ENCODE measurements around the gene ZACN. TPM values are rescaled to one million over a fixed set of nuclear protein-coding genes. Genes with fewer than 3 reads are reported as not detected.

The ZACN gene
- total and polyA plus RNA-seq, 2 experiments from 2014 or later, result 21.2 TPM; not detected in 1

GRCh38 chr17:76063875-76064546 lies 15.0 kb upstream of the ZACN start:
- peaks cover 3% of the 10 kb centered on the region for H3K36me3 ChIP-seq (replicated peaks; ENCODE audit: insufficient read depth, low read depth)
- H3K27me3 ChIP-seq, result no peaks in the 10 kb centered on the region
- peaks cover 18% of the 10 kb centered on the region for H3K79me2 ChIP-seq
- no peaks in the 10 kb centered on the region for H3K4me1 ChIP-seq (ENCODE audit: insufficient read depth)
- H3K4me2 ChIP-seq, result no peak overlapping the region
- no peak for DNase-seq (ENCODE audit: low spot score)
- no peaks in the 10 kb centered on the region for H3K9me3 ChIP-seq (ENCODE audit: low read depth)
- no peak for TF ChIP-seq EZH2phosphoT487 (IDR thresholded peaks at IDR 0.05; ENCODE audit: low read depth, severe bottlenecking, unreplicated experiment)
- TF ChIP-seq EZH2 (IDR thresholded peaks at IDR 0.05; ENCODE audit: borderline replicate concordance), result no peak
- no peak overlapping the region for H2AFZ ChIP-seq
- 96% methylated on average over 15 of the region's 15 CpGs for WGBS (ENCODE audit: low lambda C conversion rate, missing lambda C conversion rate)
- H3K4me3 ChIP-seq, result no peak overlapping the region
- no peaks in the 10 kb centered on the region for H3K9me2 ChIP-seq (replicated peaks; ENCODE audit: insufficient read depth)
- H3K27ac ChIP-seq, result no peak overlapping the region
- peaks cover 11% of the 10 kb centered on the region for H4K20me1 ChIP-seq (ENCODE audit: insufficient read depth, poor library complexity, severe bottlenecking)

- no peak for DNase-seq (ENCODE audit: low spot score)
- Histone ChIP-seq H3K4me3 (no peak overlapping the region), H3K36me3 (replicated peaks; ENCODE audit: insufficient read depth, low read depth) (no peaks in the 10 kb centered on the region), H3K9me2 (replicated peaks; ENCODE audit: insufficient read depth) (no peaks in the 10 kb centered on the region), H3K4me1 (ENCODE audit: insufficient read depth) (peaks cover 4% of the 10 kb centered on the region), H3K27me3 (no peaks in the 10 kb centered on the region), H3K9me3 (ENCODE audit: low read depth) (no peaks in the 10 kb centered on the region), H3K79me2 (peaks cover 35% of the 10 kb centered on the region), H3K27ac (no peak overlapping the region), H4K20me1 (ENCODE audit: insufficient read depth, poor library complexity, severe bottlenecking) (peaks cover 11% of the 10 kb centered on the region), H3K4me2 (no peak overlapping the region), H2AFZ (no peak overlapping the region)
- WGBS (ENCODE audit: low lambda C conversion rate, missing lambda C conversion rate), result 91% methylated on average over 4 of the region's 4 CpGs
- TF ChIP-seq CTCF (IDR thresholded peaks at IDR 0.05; ENCODE audit: poor library complexity) (no peak), EZH2 (IDR thresholded peaks at IDR 0.05; ENCODE audit: borderline replicate concordance) (no peak), EZH2phosphoT487 (IDR thresholded peaks at IDR 0.05; ENCODE audit: low read depth, severe bottlenecking, unreplicated experiment) (no peak)
Observed at GRCh38 chr17:76065775-76066174, 13.2 kb upstream of the ZACN start.

GRCh38 chr17:76071531-76072147 lies 7.3 kb upstream of the ZACN start:
- Histone ChIP-seq H2AFZ (peak overlapping the region; percentile 34), H3K4me1 (ENCODE audit: insufficient read depth) (peaks cover 23% of the 10 kb centered on the region), H3K4me2 (peak overlapping the region; percentile 92), H3K4me3 (peak overlapping the region; percentile 82), H4K20me1 (ENCODE audit: insufficient read depth, poor library complexity, severe bottlenecking) (peaks cover 18% of the 10 kb centered on the region), H3K27ac (peak overlapping the region; percentile 74), H3K27me3 (peaks cover 33% of the 10 kb centered on the region), H3K9me3 (ENCODE audit: low read depth) (no peaks in the 10 kb centered on the region), H3K79me2 (peaks cover 50% of the 10 kb centered on the region), H3K36me3 (replicated peaks; ENCODE audit: insufficient read depth, low read depth) (no peaks in the 10 kb centered on the region), H3K9me2 (replicated peaks; ENCODE audit: insufficient read depth) (no peaks in the 10 kb centered on the region)
- DNase-seq (ENCODE audit: low spot score), result no peak
- no peak for TF ChIP-seq EZH2phosphoT487 (IDR thresholded peaks at IDR 0.05; ENCODE audit: low read depth, severe bottlenecking, unreplicated experiment)
- TF ChIP-seq EZH2 (IDR thresholded peaks at IDR 0.05; ENCODE audit: borderline replicate concordance), result no peak
- no peak for TF ChIP-seq CTCF (IDR thresholded peaks at IDR 0.05; ENCODE audit: poor library complexity)
- 26% methylated on average over 15 of the region's 15 CpGs for WGBS (ENCODE audit: low lambda C conversion rate, missing lambda C conversion rate)

Measured in hepatocyte (in vitro differentiated cells).